ENCODE results near the gene MYLK.
A peak's percentile ranks its signal among the peaks of the same experiment; 100 is the strongest.

Gene MYLK

DNA sequence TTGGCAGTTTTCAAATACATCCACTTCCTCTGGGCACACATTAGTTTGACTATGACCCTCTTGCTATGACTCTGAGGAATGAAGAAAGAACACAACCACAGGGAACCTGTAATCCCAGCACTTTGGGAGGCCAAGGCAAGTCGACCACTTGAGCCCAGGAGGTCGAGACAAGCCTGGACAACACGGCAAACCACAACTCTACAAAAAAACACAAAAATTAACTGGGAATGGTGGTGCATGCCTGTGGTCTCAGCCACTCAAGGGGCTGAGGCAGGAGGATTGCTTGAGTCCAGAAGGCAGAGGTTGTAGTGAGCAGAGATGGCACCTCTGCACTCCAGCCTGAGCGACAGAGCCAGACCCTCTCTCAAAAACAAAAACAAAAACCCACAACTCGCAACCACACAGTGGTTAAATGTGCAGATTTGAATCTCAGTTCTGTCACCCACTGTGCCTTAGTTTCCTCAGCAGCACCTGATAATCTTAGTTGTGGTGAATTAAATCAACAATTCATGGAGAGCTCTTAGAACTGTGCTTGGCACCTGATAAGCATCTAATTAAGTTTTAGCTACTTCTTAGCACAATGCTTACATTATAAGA is 65.7 kb downstream of the MYLK start:
- DNase-seq: no peak

DNA sequence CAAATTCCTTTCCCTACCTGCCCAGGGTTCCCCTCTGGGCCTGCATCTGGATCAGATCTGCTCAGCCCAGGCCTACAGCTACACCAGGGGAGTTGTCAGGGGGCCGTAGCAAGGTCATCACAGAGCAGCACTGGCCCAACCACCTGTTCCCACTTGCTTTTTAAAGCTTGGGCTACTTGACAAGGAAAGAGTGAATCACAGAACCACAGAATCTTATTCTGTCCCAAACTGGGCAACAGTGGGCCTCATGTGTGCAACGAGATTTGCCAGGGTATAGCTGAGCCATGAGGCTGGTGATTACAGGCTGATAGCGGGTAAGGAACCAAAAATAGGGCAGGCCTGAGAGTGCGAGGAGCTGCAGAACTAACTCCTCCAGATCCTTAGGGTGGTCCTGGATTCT is 66.7 kb downstream of the MYLK start:
- no peak for DNase-seq

DNA sequence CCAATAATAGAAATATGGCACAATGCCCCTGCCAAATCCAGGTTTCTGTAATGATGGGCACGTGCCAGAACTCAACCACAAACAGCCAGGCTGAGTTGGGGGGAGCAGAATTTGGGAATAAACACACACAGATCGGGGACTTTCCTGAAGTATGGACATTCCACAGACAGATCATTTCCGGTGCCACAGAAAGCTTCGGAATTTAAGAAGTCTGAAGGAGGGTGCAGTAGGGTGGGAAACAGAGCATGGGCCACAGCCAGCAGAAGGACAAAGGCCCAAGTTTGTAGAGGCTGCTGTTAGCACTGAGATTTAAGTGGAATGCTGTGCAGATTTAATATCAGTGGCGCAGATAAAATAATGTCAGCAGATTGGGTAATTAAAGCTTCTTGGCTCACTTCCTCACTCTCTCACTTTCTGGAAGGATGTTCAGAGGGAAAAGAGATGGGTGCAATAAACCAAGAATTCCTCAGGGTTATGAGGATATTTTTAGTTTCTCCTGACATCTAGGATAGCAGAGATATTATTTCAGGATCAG is 67.4 kb downstream of the MYLK start:
- no peak for DNase-seq

DNA sequence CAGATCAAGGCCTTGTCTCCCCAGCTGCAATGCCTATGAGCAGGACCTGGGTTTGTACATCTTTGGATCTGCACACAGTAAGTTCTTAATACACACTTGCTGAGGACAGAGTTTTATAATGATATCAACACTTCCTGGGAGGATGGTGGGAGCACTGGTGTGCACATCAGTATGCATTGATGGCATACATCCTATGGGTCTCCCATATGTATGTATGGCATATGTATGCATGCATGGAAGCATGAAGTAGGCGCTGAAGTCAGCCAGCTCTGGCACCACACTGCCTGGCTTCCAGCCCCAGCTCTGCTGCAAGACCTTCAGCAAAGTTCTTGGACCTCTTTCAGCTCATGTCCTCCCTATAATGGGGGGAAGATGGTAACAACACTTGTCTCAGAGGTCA is 68.2 kb downstream of the MYLK start:
- no peak for DNase-seq

DNA sequence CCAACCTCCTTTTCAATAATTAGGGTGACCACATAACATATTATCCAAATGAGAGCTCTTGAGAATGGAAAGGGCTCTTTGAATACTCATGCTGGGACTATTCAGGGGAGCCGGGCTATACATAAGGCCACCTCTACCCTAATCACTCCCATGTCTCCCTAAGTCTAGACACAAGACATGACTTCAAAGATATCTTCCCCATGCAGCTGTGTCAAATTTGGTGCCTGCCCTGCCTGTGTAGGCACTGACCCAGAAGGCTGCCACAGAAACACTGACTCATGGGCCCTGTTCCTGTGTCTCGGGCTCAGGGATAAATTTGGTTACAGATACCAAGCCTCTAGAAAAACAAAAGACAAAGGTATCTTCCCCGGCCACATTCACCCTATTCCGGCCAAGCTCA is 70.3 kb downstream of the MYLK start:
- no peak for DNase-seq

DNA sequence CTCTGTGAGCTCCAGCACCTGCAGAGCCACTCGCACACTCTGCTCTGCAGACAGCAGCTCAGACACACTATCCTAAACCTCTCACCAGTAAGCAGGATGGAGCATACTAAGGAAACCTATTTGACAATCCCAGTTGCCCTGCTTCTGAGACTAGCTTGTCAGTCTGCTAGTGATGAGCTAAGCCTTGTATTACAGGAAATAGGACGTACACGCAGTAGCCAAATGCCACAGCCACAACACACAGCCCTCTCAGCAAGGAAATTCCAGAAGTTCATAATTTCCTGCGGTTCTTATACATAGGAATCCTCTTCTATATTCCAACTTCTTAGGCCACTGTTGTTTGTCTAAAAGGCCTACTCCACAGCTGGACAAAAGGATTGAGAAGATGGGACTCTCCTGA is 74.5 kb downstream of the MYLK start:
- no peak for DNase-seq

DNA sequence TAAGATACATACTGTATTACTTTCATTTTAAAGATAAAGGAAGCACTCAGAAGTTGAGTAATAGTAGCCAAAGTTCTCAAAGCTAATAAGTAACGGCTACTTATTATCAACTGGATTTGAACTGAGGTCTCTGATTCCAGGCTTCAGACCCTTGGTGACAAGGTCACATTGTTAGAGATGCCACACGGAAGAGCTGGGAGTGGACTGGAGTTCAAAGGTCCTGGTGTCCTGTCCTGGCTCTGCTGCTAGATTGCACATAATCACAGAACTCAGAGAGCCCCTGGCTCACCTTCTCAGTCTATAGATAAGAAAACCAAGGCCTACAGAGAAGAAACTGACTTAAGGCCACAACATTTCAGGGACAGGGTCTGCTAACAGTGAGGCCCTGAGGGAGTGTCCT is 75.3 kb downstream of the MYLK start:
- DNase-seq: no peak

DNA sequence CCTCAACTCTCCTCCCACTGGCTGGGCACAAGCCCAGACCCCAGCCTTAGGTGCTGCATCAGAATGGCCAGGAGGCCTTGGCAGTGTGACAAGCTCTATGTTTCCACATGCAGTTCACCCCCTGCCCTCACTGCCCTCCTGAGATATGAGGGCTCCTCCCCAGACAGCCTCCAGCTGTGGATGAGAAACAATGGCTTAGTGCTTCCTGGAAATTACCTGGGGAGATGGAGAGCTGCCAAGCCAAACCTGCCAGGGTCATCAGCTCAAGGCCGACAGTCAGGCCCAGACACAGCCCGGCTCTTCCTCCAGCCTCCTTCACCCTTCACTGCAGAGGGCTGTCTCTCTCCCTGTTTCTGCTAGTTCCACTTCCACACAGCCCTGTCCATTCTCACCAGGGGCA is 76.3 kb downstream of the MYLK start:
- DNase-seq: no peak

DNA sequence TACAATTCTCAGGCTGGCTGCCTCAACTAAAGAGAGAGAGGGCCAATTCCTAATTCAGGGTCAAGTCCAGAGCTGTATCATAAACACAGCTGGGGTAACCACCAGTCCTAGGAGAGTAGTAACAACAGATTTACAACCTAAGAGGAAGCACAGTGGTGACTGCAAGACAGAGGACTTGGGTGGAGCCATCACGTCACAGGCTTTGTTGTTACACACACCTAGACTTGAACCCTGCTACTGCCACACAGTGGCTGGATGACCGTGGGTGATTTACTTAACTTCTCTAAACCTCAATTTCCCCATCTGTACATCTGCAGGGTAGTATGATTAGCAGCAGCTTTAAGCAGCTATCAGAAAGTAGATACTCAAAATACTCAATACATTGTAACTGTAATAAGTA is 78.6 kb downstream of the MYLK start:
- DNase-seq: no peak

DNA sequence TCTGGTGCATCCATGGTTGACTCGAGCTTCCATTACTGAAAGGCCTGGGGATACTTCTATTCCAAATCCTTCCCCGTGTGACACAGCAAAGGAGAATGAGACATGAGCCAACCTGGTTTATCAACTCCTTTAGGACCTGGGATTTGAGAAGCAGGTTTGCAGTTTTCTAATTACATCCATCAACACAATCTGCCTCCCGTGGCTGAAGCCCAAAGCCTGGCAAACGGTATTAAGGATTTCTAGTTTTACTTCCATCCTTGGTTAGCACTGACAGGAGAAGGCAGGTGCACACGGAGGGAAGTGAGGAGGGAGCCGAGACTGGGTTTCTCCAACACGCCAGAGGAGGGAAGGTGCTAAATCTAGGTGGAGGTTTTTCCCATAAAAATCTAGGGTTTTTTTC is 79.0 kb downstream of the MYLK start:
- no peak for DNase-seq

DNA sequence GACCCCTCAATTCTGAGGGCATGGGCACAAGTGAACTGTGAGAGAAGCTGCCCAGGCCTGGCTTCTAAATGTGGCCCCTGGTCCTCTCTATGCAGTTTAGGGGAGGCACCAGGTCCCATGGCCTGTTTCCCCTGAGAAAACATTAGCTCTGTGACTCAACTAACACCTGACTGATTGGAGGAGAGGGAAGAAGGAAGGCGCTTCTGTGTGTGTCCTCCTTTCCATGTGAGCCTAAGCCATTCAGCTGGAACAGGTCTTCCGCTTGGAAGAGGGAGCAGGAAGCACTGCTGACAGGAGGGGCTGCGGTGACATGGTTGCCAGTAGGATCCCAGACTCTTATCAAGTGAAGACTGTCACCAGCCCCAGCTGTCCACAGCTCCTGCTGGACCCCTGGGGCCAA is 79.5 kb downstream of the MYLK start:
- no peak for DNase-seq

DNA sequence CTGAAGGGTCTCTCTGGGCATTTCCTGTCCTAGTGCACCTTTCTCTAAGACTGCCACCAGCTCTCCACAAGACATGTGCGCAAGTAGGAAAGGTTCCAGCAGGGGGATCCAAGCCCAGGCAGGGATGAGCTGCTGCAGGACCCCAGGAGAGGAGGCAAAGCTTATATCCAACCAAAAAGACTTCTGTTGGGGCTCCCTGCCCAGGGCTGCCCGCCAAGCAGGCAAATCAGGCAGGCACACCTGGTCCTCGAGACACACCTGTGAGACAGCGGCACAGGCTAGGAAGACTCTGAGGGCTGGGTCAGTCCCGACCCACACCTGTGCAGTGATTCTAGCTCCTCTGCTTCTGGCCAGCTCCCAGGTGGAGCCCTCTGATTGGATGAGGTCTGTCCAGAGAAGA is 80.6 kb downstream of the MYLK start:
- DNase-seq: no peak

DNA sequence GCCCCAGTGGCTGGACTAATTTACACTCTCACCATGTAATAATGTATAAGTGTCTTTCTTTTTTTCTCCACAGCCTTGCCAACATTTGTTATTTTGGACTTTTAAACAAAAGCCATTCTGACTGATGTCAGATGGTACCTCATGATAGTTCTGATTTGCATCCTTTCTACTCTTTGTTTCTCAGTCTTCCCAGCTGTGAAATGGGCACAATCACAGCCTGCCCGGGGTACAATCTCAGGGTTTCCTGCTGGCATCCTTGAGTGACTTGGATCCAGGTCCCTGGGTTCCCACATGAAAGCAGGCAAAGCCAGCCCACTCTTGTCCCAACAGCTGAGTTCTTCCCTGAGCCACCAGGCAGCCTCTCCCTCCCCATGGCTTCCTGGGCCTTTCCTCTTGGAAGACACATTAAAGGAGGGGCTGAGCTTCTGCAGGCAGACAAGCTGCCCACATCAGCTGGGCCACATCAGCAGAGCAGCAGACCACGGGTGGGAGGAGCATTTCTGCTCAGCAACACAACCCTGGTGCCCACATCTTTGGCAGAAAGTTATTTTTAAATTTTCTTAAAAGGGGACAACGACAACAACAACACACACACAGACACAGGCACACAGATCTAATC is 82.0 kb downstream of the MYLK start:
- DNase-seq: no peak

DNA sequence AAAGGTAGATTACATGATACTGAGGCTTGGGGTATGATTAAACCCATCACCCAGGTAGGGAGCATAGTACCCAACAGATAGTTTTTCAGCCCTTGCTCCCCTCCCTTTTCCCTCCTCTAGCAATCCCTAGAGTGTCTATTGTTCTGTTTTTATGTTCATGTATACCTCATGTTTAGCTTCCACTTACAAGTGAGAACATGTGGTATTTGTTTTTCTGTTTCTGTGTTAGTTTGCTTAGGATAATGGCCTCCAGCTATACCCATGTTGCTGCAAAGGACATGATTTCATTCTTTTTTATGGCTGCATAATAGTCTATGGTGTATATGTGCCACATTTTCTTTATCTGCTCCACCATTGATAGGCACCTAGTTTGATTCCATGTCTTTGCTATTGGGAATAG is 82.7 kb downstream of the MYLK start:
- no peak for DNase-seq

DNA sequence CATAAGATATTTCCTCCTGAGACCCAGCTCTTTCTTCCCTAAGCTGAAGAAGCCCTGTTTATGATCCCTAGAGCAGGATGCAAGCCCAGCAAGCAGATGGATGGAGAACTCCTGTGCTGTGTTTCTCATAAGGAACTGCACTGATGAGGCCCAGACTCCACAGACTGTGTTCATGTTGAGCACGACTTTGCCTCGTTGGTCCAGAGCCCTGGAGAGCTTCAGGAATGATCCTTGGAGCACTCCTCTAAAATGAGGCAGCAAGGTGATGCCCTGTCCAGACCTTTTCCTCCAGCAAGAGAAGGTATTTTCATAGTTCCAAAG is 83.8 kb downstream of the MYLK start:
- DNase-seq: no peak

DNA sequence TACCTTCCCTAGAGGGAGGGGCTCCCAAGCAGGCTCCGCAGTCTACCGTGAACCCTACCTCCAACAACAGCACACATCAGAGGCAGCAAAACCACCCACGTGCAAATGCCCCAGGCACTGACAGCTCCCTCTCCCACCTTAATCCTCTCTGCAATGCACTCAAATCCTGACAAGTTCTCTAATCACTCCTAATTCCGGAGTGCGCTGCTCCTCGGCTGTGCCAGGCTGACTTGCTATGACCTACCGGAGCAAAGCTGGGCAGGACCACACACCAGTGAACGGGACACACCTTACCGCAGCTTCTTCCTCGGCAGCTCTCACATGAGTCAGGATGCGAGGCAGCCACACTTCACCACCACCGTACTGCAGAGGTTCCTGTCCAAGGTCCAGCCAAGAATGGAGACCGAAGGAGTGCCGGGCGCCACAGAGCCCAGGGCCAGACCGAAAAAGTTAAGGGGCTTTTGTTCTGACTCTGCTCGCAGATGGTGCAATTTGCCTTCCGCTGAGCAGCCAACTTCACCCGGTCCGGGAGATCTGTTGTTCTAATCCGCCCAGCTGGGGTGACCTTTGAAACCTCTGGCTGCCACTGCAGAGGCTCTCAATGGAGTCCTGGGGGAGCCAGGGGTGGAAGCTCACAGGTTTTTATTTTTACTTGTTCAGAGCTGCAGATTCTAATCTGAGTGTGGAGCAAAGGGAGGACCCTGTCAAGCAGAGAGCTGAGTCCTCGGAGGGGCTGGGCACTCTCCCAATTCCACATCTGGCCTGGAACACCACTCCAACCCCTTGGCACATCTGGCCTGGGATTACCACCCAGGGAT is 84.4 kb downstream of the MYLK start:
- no peak for DNase-seq

DNA sequence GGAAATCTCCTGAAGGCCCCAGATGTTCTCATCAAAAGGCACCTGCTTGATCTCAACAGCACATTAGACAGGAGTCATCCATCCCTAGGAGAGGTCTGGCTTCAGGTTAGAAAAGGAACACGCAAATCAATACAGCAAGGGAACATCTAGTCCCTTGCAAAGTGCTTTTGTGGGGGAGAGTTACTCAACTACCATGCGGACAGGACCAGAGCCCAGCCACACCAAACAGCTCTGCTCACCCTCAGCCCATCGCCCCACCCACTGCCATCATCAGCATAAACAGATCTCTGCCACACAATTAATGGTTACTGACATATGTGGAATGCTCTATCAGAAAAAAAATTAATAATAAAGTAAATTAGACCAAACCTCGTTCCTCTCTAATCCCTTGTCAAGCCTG is 85.6 kb downstream of the MYLK start:
- no peak for DNase-seq

DNA sequence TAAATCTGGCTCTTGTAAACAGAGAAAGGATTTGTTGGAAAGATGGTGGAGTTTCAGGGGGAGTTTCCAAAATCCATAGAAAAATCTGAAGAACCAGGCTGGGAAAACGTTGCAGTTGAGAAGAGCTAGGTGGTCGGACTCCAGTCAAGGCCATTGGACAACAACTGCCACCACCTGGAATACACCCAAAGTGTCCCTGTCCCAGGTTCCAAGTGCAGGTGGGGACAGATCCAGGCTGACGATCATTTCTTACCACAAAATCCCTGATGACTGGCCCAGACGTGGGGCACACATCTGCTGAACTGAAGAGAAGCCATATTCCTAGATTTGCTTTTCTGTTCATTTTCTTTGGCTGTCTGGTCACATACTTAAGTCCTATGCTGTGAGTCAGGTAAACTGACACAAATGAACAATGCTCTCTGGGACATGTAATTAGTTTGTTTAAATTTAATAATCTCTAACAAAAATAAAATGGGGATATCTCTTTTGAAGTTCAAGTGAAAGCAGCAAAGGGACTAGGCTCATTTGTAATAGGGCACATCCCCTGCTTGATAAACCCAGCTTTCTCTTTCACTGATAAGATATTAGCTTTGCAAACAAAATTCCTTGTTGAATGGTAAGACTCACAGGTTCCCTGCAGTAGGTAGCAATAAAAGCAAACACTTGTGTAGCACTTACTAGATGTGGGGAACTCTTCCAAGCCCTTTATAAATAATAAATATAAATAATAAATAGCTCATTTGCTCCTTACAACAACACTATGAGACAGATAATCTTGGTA is 88.5 kb downstream of the MYLK start:
- DNase-seq: no peak

DNA sequence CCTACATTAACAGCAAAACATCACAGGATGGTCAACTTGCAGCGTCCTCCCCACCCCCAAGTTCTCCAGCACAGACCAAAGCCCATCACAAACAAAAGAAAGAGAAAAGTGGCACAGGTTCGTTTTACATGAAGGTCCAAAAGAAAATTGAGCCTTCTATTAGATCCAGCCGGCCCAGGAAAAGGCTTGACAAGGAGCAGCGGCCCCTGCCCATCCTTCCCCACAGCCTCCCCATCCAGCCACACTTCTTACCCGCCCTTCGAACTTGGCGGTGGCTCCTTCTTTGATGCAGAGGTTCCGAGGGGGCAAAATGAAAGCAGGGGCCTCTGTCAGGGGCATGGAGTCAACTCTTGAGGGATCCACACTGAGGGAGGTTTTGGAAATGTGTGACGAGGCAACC is 90.7 kb downstream of the MYLK start:
- no peak for DNase-seq

DNA sequence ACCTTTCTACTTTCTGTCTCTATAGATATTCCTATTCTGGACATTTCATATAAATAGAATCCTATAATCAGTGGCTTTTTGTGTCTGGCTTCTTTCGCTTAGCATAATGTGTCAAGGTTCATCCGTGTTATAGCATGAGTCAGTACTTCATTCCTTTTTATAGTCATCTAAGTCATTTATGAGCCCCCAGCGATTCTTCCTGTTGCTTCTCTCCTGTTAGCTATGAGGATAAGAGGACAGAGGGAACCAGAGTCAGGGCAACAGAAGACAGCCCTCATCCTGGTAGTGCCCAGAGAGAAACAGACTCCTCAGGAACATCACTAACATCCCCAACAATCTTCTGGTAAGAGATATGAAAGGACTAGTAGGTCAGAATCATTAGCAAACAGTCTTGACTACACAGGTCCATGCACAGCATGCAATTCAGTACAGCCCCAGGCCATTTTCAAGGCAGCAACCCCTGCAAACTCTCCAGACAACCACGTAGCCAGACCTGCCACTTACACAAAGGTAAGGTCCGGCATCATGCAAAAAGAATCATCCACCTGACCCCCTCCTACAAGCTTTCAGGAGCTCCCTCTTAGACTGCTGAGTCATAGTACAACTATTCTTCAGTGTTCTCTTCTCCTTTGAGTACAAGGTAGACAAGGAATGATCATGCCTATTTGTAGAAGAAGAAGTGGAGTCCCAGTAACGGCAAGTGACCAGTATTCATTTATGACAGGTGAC is 91.5 kb downstream of the MYLK start:
- peak; percentile 20 for DNase-seq

DNA sequence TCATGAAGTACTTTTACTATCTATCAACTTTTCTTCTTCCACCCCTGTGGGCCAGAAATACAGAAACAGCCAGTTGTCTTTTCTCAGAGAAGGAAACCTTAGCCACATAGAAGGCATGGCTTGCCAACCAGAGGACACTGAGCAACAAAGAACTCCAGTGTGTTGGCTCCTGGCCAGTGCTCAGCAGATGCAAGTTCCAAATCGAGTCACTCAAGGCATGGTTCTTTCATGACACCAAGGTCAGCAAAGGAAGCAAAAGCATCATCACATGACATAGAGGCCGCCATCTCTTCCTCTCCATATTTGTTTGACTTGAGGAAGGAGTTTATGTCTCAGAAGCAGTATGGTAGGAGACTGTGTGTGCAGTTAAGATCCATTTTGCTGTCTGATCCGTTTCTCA is 92.2 kb downstream of the MYLK start:
- peak; percentile 4 for DNase-seq

DNA sequence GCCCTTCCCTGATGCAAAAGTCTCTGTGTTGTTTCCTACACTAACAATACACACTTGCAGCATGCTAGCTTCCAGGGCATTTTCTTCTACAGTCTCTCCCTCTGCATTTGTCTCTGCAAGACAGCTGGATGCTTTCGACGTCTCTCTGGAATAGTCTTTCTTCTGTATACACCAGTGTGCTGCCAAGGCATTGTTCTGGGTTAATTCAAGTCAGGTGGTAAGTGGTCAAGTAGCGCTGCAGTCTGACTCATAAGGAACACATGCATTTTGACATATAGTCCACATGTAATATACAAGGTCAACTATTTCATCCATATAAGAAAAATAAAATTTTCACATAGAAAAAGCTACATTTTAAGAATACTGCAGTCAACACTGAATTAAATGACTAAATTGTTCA is 92.7 kb downstream of the MYLK start:
- no peak for DNase-seq

DNA sequence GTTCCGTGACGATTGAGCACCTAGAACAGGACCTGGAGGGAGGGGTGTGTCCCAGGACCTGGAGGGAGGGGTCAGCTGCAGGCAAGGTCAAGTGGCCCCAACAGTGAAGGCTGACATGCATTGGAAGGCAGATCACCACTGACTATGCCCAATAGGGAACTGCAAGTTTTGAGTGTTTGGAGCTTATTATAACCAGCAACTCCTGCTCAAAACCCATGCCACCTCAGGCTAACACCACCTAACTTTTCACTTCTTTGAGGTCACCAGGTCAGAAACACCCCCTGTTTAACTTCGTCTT is 93.1 kb downstream of the MYLK start:
- DNase-seq: no peak
